HepG2 (cell line): ENCODE results near the gene VEZF1. TPM values are rescaled to one million over a fixed set of nuclear protein-coding genes. Genes with fewer than 3 reads are reported as not detected.
A peak's percentile ranks its signal among the peaks of the same experiment; 100 is the strongest.

Experiments used
- ARNTL ChIP-seq: sonication (generic); formaldehyde crosslinking; IDR thresholded peaks from 2 replicates; pipeline ENCODE4 v1.4.0; 2020; ENCODE audit warnings: mild to moderate bottlenecking, missing genetic modification reagents
- CREB1 ChIP-seq, 2 experiments: fragments of 450-650 bp in 1 of 2; IDR thresholded peaks; 2 replicates each; pipeline ENCODE4 v1.6.1; 2016 to 2017; ENCODE audit warnings: control low read depth in 1 of 2, mild to moderate bottlenecking in 1 of 2, missing compliant biosample characterization in 1 of 2, missing genetic modification characterization in 1 of 2
- CREM ChIP-seq, 2 experiments: sonication (generic) in 1 of 2; formaldehyde crosslinking in 1 of 2; IDR thresholded peaks; 2 replicates each; pipeline versions ENCODE4 v1.4.0 to v1.6.1; 2016 to 2020; ENCODE audit warnings: antibody characterized with exemption in 1 of 2, mild to moderate bottlenecking in 1 of 2, missing genetic modification reagents in 1 of 2
- DMAP1 ChIP-seq: IDR thresholded peaks from 2 replicates; pipeline ENCODE4 v1.6.1; 2016
- GLI4 ChIP-seq: sonication (generic); formaldehyde crosslinking; IDR thresholded peaks from 2 replicates; pipeline ENCODE4 v1.5.1; 2020; ENCODE audit warnings: missing genetic modification reagents, mild to moderate bottlenecking, moderate library complexity, borderline replicate concordance
- HCFC1 ChIP-seq: fragments of 150-350 bp; IDR thresholded peaks from 2 replicates; pipeline ENCODE4 v1.6.1; 2014; ENCODE audit warnings: low read depth, low read length
- HHEX ChIP-seq: IDR thresholded peaks from 2 replicates; pipeline ENCODE4 v1.6.1; 2016; ENCODE audit warnings: control low read depth
- KAT8 ChIP-seq: IDR thresholded peaks from 2 replicates; pipeline ENCODE4 v1.6.1; 2016; ENCODE audit warnings: missing genetic modification reagents, missing compliant biosample characterization
- NCOA2 ChIP-seq: sonication (generic); formaldehyde crosslinking; IDR thresholded peaks from 2 replicates; pipeline ENCODE4 v1.8.0; 2022; ENCODE audit warnings: inconsistent platforms
- NFRKB ChIP-seq: fragments of 450-650 bp; IDR thresholded peaks from 2 replicates; pipeline ENCODE4 v1.6.1; 2017
- RBFOX2 ChIP-seq: fragments of 200-400 bp; formaldehyde crosslinking; IDR thresholded peaks from 2 replicates; pipeline ENCODE4 v1.6.1; 2017; ENCODE audit warnings: low read depth, mild to moderate bottlenecking, low read length
- REPIN1 ChIP-seq: sonication (generic); formaldehyde crosslinking; IDR thresholded peaks from 2 replicates; pipeline ENCODE4 v1.8.0; 2022; ENCODE audit warnings: missing genetic modification reagents, low read depth, mild to moderate bottlenecking, borderline replicate concordance
- SIN3B ChIP-seq: fragments of 150-350 bp; IDR thresholded peaks from 2 replicates; pipeline ENCODE4 v1.6.1; 2014; ENCODE audit warnings: low read length
- ZBTB20 ChIP-seq: sonication (generic); formaldehyde crosslinking; IDR thresholded peaks from 2 replicates; pipeline ENCODE4 v1.8.1; 2023; ENCODE audit warnings: missing genetic modification reagents, low read depth, mild to moderate bottlenecking, borderline replicate concordance
- ZBTB7B ChIP-seq: sonication (generic); formaldehyde crosslinking; IDR thresholded peaks from 2 replicates; pipeline ENCODE4 v1.4.0; 2020; ENCODE audit warnings: missing genetic modification reagents
- ZC3H13 ChIP-seq: sonication (generic); formaldehyde crosslinking; IDR thresholded peaks from 2 replicates; pipeline ENCODE4 v1.8.1; 2023; ENCODE audit warnings: mild to moderate bottlenecking, missing genetic modification reagents, moderate library complexity
- ZNF3 ChIP-seq: IDR thresholded peaks from 2 replicates; pipeline ENCODE4 v1.7.0; 2017; ENCODE audit warnings: inconsistent platforms
- ZNF326 ChIP-seq: sonication (generic); formaldehyde crosslinking; IDR thresholded peaks from 2 replicates; pipeline ENCODE4 v1.4.0; 2020; ENCODE audit warnings: missing genetic modification reagents, borderline replicate concordance
- ZNF570 ChIP-seq: sonication (generic); formaldehyde crosslinking; IDR thresholded peaks from 2 replicates; pipeline ENCODE4 v1.4.0; 2020; ENCODE audit warnings: mild to moderate bottlenecking, missing genetic modification reagents, borderline replicate concordance
- ZNF710 ChIP-seq: sonication (generic); formaldehyde crosslinking; IDR thresholded peaks from 2 replicates; pipeline ENCODE4 v1.5.0; 2020; ENCODE audit warnings: mild to moderate bottlenecking, missing genetic modification reagents, borderline replicate concordance
- polyA plus RNA-seq, 8 experiments: library from polyadenylated mRNA; depleted of rRNA in 3 of 8; stranded (reverse) in 7 of 8; unstranded in 1 of 8; fragments of >200 nt; fragmentation: Illumina TruSeq in 4 of 8; extraction: Trizol in 4 of 8; gene quantifications; 2 replicates each; pipeline versions ENCODE4 v1.2.1 to v1.2.3, GENCODE V29; 2011 to 2016; ENCODE audit warnings: low read depth in 4 of 8, missing spikeins in 1 of 8, mixed read lengths in 1 of 8; ENCODE audit not compliant: insufficient read depth in 1 of 8
- total RNA-seq, 5 experiments: library from RNA; depleted of rRNA; stranded (reverse); fragments of >200 nt; fragmentation: Illumina TruSeq; extraction: Trizol; gene quantifications; 2 replicates each; pipeline ENCODE4 v1.2.3, GENCODE V29; 2016; ENCODE audit warnings: low read depth in 1 of 5
- TF ChIP-seq, protein P1 (sequence below): sonication (generic); formaldehyde crosslinking; IDR thresholded peaks from 2 replicates; pipeline ENCODE4 v1.8.1; 2022; ENCODE audit warnings: low read depth, mild to moderate bottlenecking, missing genetic modification reagents
- TF ChIP-seq, protein P2 (sequence below): sonication (generic); formaldehyde crosslinking; IDR thresholded peaks from 2 replicates; pipeline ENCODE4 v1.5.0; 2020; ENCODE audit warnings: mild to moderate bottlenecking, missing genetic modification reagents

The VEZF1 gene
- total and polyA plus RNA-seq, 2 of the 13 experiments (the other 11 are each of a cell fraction or from before 2014, with no cell fraction given) = 45.9 to 49.7 TPM

- TF ChIP-seq REPIN1 (CRISPR knock-in tag) = peak; percentile 89
- TF ChIP-seq, protein P1, sequence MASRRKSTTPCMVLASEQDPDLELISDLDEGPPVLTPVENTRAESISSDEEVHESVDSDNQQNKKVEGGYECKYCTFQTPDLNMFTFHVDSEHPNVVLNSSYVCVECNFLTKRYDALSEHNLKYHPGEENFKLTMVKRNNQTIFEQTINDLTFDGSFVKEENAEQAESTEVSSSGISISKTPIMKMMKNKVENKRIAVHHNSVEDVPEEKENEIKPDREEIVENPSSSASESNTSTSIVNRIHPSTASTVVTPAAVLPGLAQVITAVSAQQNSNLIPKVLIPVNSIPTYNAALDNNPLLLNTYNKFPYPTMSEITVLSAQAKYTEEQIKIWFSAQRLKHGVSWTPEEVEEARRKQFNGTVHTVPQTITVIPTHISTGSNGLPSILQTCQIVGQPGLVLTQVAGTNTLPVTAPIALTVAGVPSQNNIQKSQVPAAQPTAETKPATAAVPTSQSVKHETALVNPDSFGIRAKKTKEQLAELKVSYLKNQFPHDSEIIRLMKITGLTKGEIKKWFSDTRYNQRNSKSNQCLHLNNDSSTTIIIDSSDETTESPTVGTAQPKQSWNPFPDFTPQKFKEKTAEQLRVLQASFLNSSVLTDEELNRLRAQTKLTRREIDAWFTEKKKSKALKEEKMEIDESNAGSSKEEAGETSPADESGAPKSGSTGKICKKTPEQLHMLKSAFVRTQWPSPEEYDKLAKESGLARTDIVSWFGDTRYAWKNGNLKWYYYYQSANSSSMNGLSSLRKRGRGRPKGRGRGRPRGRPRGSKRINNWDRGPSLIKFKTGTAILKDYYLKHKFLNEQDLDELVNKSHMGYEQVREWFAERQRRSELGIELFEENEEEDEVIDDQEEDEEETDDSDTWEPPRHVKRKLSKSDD (CRISPR knock-in tag) = peak; percentile 85
- no peak for TF ChIP-seq ZNF326
- peak; percentile 64 for TF ChIP-seq ARNTL (CRISPR knock-in tag)
- TF ChIP-seq ZNF3 = 0 out of 2 replicates have a peak, but pooled peaks have one; percentile 16
- TF ChIP-seq ZBTB7B (CRISPR knock-in tag) = peak; percentile 56; the same call in 1 of the 2 replicates
- peak; percentile 81; the same call in 1 of the 2 replicates for TF ChIP-seq GLI4 (CRISPR knock-in tag)
- peak; percentile 83 for TF ChIP-seq ZC3H13 (CRISPR knock-in tag)
- TF ChIP-seq NCOA2 (CRISPR knock-in tag) = peak; percentile 58
- TF ChIP-seq HHEX = peak; percentile 52; the same call in 1 of the 2 replicates
- TF ChIP-seq CREM (IDR thresholded peaks at IDR 0.05) = peak; percentile 94
- 0 out of 2 replicates have a peak, but pooled peaks have one; percentile 3 for TF ChIP-seq CREM (CRISPR knock-in tag; IDR thresholded peaks at IDR 0.05)
- TF ChIP-seq ZBTB20 = peak; percentile 97
- TF ChIP-seq RBFOX2 = peak; percentile 100
- no peak for TF ChIP-seq SIN3B
- TF ChIP-seq ZNF710 (CRISPR knock-in tag) = no peak; the same call in 1 of the 2 replicates
- peak; percentile 96 for TF ChIP-seq KAT8
- TF ChIP-seq DMAP1 (CRISPR knock-in tag) = peak; percentile 99
- TF ChIP-seq HCFC1 = no peak
- TF ChIP-seq NFRKB = peak; percentile 99
- TF ChIP-seq, protein P2, sequence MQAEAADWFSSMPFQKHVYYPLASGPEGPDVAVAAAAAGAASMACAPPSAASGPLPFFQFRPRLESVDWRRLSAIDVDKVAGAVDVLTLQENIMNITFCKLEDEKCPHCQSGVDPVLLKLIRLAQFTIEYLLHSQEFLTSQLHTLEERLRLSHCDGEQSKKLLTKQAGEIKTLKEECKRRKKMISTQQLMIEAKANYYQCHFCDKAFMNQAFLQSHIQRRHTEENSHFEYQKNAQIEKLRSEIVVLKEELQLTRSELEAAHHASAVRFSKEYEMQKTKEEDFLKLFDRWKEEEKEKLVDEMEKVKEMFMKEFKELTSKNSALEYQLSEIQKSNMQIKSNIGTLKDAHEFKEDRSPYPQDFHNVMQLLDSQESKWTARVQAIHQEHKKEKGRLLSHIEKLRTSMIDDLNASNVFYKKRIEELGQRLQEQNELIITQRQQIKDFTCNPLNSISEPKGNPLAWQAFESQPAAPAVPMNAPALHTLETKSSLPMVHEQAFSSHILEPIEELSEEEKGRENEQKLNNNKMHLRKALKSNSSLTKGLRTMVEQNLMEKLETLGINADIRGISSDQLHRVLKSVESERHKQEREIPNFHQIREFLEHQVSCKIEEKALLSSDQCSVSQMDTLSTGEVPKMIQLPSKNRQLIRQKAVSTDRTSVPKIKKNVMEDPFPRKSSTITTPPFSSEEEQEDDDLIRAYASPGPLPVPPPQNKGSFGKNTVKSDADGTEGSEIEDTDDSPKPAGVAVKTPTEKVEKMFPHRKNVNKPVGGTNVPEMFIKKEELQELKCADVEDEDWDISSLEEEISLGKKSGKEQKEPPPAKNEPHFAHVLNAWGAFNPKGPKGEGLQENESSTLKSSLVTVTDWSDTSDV = 0 out of 2 replicates have a peak, but pooled peaks have one; percentile 38
- peak; percentile 90 for TF ChIP-seq CREB1 (IDR thresholded peaks at IDR 0.05)
- peak; percentile 95 for TF ChIP-seq CREB1 (CRISPR knock-in tag; IDR thresholded peaks at IDR 0.05)
- peak; percentile 78 for TF ChIP-seq ZNF570 (CRISPR knock-in tag)
Observed at GRCh38 chr17:58006924-58007780, 19.1 kb upstream of the VEZF1 start, which contains the start of gene SRSF1 (continued).
